ENCODE results near the gene CRTC3.

DNA sequence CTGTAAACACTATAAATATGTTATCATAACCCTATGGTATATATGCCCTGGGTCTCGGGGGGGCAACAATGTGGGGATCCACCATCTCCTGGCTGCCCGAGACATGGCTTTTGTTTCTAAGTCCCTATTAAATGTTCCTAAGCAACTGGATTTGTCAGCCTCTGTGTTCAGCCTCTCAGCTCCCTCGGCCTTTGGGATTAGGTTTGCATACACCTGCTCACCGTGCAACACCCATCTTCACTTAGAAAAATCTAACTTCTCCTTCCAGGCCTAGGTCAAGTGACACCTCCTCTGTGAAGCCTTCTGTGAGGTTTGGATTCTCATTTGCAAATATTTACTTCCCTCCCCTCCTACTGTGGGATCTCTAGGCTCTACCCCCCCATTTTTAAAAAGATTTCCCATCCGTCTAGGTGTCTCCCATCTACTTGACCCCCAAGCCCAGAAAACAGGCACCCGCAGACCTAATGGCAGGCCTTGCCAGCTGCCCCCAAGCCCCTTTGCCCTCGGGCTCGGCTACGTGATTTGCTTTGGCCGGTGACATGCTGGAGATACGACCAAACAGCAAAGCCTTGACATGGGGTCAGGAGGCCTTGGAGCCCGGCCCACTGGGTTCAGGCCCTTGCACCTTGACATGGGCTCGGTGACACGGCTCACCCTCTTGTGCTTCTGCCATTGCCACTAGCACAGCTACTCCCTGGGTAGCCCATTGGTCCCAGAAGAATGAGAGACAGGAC lies 121.4 kb downstream of the CRTC3 start:
- TF ChIP-seq, protein P1, sequence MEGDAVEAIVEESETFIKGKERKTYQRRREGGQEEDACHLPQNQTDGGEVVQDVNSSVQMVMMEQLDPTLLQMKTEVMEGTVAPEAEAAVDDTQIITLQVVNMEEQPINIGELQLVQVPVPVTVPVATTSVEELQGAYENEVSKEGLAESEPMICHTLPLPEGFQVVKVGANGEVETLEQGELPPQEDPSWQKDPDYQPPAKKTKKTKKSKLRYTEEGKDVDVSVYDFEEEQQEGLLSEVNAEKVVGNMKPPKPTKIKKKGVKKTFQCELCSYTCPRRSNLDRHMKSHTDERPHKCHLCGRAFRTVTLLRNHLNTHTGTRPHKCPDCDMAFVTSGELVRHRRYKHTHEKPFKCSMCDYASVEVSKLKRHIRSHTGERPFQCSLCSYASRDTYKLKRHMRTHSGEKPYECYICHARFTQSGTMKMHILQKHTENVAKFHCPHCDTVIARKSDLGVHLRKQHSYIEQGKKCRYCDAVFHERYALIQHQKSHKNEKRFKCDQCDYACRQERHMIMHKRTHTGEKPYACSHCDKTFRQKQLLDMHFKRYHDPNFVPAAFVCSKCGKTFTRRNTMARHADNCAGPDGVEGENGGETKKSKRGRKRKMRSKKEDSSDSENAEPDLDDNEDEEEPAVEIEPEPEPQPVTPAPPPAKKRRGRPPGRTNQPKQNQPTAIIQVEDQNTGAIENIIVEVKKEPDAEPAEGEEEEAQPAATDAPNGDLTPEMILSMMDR (conservative IDR thresholded peaks at IDR 0.05; ENCODE audit: low read depth, low read length) = no peak
- no peak for TF ChIP-seq EZH2 (IDR thresholded peaks at IDR 0.05; ENCODE audit: borderline replicate concordance, low read depth, low read length, poor library complexity, severe bottlenecking)

Data from A673 (cell line).